Effector CD4-positive, alpha-beta T cell (primary cell): ENCODE results near the gene CFAP210.

Experiments used
- DNase-seq: peaks from one replicate; pipeline ENCODE4 v3.0.0-alpha.2; 2020
- total RNA-seq: gene quantifications from one replicate; lab custom pipeline; 2026; lab: John Stamatoyannopoulos, UW

The CFAP210 gene
- 5.1 reads per million, percentile 20 among the genes with 10 or more reads in this experiment for total RNA-seq

GRCh38 chr2:169694113-169694893 is at the start of gene CFAP210, which contains the start of gene PHOSPHO2:
Gene CFAP210 (minus strand): TSS chr2:169694405. CDS start chr2:169694327, 78 bp downstream.
Gene PHOSPHO2 (plus strand): TSS chr2:169694469. CDS start chr2:169700972, 6,503 bp downstream.
- DNase-seq: peak; percentile 100

GRCh38 chr2:169743549-169743948 is 49.3 kb upstream of the CFAP210 start:
- DNase-seq: no peak

GRCh38 chr2:169739351-169739750 is 45.1 kb upstream of the CFAP210 start:
- DNase-seq: no peak

- DNase-seq: no peak
Measured at GRCh38 chr2:169738566-169739229, 44.5 kb upstream of the CFAP210 start.

- no peak for DNase-seq
Measured at GRCh38 chr2:169736902-169737301, 42.7 kb upstream of the CFAP210 start.

GRCh38 chr2:169735623-169736022 is 41.4 kb upstream of the CFAP210 start:
- DNase-seq: no peak

GRCh38 chr2:169734169-169734847 is 40.1 kb upstream of the CFAP210 start:
- no peak for DNase-seq

GRCh38 chr2:169732583-169733358 is 38.6 kb upstream of the CFAP210 start:
- no peak for DNase-seq

GRCh38 chr2:169732075-169732474 is 37.9 kb upstream of the CFAP210 start:
- DNase-seq: no peak

GRCh38 chr2:169729274-169729605 is 35.0 kb upstream of the CFAP210 start:
- DNase-seq: no peak

GRCh38 chr2:169727065-169727464 is 32.9 kb upstream of the CFAP210 start:
- no peak for DNase-seq

GRCh38 chr2:169721016-169721415 is 26.8 kb upstream of the CFAP210 start:
- DNase-seq: no peak

GRCh38 chr2:169718930-169719504 is 24.8 kb upstream of the CFAP210 start:
- DNase-seq: no peak

GRCh38 chr2:169717691-169718063 is 23.5 kb upstream of the CFAP210 start:
- DNase-seq: no peak

GRCh38 chr2:169716938-169717690 is 22.9 kb upstream of the CFAP210 start:
- DNase-seq: no peak

- DNase-seq: no peak
Measured at GRCh38 chr2:169716238-169716886, 22.2 kb upstream of the CFAP210 start.

- DNase-seq: no peak
Measured at GRCh38 chr2:169715379-169716237, 21.4 kb upstream of the CFAP210 start.

- DNase-seq: no peak
Measured at GRCh38 chr2:169714699-169715098, 20.5 kb upstream of the CFAP210 start.

- no peak for DNase-seq
Measured at GRCh38 chr2:169713331-169713730, 19.1 kb upstream of the CFAP210 start.

- DNase-seq: no peak
Measured at GRCh38 chr2:169712791-169713227, 18.6 kb upstream of the CFAP210 start.
